Panc1 (cell line): ENCODE measurements around the gene AKT1.

ENCODE experiments used
- TCF7L2 ChIP-seq: IDR thresholded peaks from 2 replicates; pipeline ENCODE4 v1.6.1; 2011; ENCODE audit warnings: mild to moderate bottlenecking, low read depth, low read length, inconsistent platforms
- TF ChIP-seq, protein P1 (sequence below): fragments of 450-650 bp; IDR thresholded peaks from 2 replicates; pipeline ENCODE4 v1.5.1; 2017; ENCODE audit warnings: mild to moderate bottlenecking

DNA sequence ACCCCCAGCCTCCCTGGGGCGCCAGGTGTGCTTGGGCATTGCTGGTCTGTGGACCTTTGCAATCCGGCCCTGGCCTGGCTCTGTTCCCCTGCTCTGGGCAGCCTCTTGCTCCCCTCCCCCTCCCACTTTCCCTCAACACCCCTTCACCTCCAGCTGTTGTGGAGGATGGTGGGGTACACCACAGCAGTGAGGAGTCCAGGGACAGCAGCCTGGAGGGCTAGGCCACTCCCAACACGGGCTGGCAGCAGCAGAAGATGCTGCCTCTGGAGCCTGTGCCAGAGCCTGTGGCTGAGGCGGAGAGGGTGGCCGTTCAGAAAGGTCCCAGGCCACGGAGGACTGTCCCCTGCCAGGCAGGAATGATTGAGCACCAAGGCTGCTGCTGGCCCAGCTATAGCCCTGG lies 12.9 kb upstream of the AKT1 start:
- TF ChIP-seq, protein P1, sequence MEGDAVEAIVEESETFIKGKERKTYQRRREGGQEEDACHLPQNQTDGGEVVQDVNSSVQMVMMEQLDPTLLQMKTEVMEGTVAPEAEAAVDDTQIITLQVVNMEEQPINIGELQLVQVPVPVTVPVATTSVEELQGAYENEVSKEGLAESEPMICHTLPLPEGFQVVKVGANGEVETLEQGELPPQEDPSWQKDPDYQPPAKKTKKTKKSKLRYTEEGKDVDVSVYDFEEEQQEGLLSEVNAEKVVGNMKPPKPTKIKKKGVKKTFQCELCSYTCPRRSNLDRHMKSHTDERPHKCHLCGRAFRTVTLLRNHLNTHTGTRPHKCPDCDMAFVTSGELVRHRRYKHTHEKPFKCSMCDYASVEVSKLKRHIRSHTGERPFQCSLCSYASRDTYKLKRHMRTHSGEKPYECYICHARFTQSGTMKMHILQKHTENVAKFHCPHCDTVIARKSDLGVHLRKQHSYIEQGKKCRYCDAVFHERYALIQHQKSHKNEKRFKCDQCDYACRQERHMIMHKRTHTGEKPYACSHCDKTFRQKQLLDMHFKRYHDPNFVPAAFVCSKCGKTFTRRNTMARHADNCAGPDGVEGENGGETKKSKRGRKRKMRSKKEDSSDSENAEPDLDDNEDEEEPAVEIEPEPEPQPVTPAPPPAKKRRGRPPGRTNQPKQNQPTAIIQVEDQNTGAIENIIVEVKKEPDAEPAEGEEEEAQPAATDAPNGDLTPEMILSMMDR: no peak
- TF ChIP-seq TCF7L2: no peak
